Kidney capillary endothelial cell (primary cell): Measurements from ENCODE around the gene CIROP.
"Not testable (repeated sequence)": the region's sequence is repeated elsewhere in the genome, so short reads cannot be mapped to it uniquely, and the experiment has no call there.

Experiments used
- DNase-seq: peaks from one replicate; pipeline ENCODE4 v3.0.0-alpha.2; 2018; ENCODE audit warnings: low spot score

CIROP gene

DNA sequence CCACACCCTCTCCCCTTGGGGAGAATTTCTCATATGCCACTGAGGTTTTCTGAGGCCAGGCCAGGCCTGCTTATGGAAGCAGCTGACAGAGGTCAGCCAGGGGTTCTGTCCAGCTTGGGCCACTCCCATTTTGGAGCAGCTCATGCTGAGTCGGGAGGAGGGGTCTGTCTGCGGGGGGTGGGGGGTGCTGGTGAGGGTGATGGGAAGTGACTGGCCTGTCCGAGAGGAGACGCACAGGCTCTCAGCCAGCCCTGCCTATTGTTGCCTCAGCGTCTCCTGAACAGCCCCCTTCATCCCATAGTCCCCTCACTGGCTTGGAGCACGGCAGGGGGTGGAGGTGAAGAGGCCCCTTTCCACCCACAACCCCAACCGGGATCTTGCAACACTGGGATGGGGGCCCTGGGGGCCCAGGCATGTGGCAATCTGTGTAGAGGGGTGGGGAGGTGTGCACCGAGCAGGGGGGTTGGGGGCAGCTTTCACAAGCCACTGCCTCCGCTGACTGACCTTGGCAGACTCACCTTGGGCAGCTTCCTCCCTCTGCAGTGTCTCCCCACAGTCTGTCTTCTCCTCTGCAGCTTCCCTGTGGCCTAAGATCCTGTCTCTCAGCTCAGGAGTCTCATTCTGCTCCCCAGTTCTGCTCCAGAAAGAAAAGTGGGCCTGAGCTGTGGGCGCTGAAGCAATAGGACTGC is 8.8 kb upstream of the CIROP start:
- no peak for DNase-seq

DNA sequence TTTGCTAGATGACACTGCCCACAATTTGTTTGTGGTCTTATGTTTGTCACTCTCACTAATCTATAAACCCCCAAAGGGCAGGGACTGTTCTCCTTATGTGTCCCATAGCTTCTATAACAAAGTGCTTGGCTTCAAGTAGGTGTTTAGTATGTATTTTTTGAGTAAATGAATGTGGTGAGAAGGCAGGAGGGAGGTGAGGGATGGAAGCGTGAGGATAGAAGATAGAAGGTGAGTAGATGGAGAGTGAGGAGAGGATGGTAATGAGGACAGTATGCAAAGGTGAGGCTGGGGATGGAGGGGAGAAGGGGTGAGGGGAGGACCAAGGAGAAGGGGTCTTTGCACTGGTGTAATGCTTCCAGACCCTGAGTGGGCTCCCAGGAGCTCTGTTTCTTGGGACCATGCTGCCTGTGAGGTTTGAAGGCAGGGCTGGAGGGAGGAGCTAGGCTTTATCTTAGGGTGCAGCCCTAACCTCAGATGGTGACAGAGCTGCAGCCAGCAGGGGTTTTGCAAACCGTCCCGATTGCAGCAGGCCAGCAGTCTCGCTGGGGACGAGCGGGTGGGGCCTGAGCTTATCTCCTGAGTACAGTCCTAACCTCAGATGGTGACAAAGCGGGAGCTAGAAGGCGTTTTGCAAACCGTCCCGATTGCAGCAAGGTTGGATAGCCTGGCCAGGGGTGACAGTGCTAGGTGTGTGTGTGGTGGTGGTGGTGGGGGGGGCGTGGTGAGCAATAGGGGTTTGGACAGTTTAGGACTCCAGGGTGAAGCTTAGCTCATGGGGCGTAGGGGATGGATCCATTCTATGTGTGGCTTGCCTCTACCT is 7.8 kb upstream of the CIROP start:
- DNase-seq = no peak

DNA sequence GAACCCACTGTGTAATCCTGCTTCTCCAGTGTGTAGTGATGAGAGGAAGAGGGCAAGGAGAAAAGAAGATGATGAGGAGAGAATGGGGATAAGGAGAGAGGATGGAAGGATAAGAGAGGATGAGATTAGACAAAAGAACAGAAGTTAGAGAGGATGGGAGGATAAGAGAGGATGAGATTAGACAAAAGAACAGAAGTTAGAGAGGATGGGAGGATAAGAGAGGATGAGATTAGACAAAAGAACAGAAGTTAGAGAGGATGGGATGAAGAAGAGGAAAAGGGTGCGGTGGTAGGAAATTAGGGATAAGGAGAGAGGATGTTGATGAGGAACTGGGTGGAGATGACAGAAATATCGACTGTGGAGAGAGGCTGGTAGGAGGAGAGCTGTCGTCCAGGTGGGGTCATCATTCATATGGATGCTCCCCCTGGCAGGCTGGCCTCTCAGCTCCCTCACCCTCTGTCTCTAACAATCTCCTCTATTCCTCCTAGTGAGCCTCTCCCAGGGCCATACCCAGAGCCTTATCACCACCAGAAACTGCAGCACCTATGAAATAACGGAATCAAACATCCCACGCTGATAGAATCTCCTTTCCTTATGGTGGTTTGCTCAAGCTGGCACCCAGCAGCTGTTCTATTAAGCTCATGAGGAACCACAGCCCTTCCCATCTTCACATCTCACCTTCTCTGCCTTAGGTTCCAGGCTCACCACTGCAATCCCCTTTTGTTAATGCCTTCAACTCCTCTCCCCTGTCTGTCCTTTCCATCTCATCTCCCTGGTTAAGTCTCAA is 6.0 kb upstream of the CIROP start:
- DNase-seq = no peak

GRCh38 chr14:23109769-23110168 is 5.0 kb upstream of the CIROP start:
- DNase-seq = no peak

GRCh38 chr14:23108169-23108568 is 3.4 kb upstream of the CIROP start:
- not testable (repeated sequence) for DNase-seq

DNA sequence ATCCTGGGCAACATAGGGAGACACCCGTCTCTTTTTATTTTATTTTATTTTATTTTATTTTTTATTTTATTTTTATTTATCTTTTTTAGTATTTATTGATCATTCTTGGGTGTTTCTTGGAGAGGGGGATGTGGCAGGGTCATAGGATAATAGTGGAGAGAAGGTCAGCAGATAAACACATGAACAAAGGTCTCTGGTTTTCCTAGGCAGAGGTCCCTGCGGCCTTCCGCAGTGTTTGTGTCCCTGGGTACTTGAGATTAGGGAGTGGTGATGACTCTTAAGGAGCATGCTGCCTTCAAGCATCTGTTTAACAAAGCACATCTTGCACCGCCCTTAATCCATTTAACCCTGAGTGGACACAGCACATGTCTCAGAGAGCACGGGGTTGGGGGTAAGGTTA is 2.8 kb upstream of the CIROP start:
- not testable (repeated sequence) for DNase-seq

- no peak for DNase-seq
These were observed 1.9 kb upstream of the CIROP start for GRCh38 chr14:23106747-23107045.

GRCh38 chr14:23105348-23105824 is 597 bp upstream of the CIROP start:
- no peak for DNase-seq

GRCh38 chr14:23104070-23104590 is 659 bp downstream of the CIROP start:
- no peak for DNase-seq

DNA sequence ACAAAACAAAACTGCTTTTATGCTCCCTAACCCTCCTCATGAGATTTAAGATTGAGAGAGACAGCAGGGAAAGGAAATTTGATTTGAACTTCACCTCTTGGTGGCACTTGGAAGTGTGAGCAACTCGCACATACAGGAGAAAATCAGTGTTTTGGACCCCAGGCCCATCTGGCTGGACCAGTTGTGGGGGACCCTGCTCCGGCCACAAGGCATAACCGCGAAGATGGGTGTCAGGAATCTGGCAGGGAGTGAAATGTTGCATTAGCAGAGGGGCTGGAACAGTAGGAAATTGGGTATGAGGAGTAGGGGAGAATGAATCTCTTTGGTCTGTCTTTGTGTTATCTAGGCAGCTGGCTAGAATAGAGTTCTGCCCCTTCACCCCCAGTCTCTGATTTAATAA is 1.2 kb downstream of the CIROP start:
- DNase-seq = no peak

- DNase-seq = no peak
These were observed 2.0 kb downstream of the CIROP start for GRCh38 chr14:23102801-23103200.

DNA sequence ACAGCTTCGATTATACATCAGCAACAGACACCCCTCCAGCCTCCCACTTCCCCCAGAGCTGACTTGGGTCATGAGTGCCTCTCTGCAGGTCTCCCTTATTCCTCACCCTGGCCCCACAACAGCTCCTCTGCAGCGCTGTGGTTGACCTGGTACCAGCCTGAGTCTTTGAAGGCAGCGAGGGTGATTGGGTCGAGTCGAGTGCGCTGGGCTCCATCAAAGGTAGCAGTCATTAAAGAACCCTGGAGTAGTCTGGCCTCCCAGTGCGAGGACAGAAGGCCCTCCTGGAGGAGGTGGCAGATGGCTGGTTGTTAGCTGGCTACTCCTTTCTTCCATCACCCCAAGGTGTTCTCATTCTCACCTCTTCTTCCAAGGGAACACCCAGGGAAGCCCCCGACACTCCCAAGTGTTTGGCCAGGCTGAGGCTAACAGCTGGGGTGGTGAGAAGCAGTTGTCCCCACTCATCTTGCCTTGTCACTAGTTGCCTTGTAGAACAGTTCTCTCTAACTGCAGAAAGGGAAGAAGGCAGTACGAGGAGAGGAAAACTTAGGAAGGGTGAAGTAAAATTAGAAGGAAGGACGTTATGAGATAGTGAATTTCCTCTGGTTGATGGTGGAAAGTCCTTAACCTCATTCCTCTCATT is 2.7 kb downstream of the CIROP start:
- DNase-seq = no peak

DNA sequence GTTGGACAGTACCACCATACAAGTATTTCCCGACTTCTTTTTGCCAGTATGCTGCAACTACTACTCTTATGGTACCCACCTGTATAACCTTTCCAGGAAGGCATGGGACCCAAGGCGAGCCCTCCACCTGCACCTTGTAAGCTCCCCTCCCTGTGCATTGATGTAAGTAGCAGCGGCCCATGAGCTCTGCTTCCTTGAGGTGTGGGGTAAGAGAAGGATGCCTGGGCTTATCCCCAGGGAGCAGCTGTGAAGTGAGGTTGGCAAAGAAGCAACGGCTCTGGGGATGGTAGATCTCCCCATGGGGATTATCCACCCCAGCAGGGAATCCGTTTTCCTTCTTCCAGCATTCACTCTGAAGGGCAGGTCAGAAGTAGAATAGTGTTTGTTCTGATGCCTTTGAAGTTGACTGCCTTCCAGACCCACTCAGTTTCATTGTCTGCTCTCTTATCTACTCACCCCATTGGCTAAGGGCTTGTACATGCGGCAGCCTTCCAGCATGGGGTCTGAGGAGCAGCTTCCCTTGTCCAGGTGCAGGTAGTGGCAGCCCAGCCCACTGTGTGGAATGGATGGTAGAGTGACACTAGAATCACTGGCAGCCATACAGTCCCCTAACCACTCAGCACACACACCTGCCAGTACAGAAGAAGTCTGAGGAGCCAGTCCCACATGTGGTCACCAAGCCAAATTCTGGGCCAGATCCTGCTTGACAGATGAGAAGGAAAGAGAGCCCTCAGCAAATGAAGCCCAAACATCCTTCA is 3.4 kb downstream of the CIROP start:
- DNase-seq = no peak

- no peak for DNase-seq
These were observed 5.5 kb downstream of the CIROP start for GRCh38 chr14:23099212-23099861.

- DNase-seq = no peak
These were observed 7.0 kb downstream of the CIROP start for GRCh38 chr14:23097786-23098185.

DNA sequence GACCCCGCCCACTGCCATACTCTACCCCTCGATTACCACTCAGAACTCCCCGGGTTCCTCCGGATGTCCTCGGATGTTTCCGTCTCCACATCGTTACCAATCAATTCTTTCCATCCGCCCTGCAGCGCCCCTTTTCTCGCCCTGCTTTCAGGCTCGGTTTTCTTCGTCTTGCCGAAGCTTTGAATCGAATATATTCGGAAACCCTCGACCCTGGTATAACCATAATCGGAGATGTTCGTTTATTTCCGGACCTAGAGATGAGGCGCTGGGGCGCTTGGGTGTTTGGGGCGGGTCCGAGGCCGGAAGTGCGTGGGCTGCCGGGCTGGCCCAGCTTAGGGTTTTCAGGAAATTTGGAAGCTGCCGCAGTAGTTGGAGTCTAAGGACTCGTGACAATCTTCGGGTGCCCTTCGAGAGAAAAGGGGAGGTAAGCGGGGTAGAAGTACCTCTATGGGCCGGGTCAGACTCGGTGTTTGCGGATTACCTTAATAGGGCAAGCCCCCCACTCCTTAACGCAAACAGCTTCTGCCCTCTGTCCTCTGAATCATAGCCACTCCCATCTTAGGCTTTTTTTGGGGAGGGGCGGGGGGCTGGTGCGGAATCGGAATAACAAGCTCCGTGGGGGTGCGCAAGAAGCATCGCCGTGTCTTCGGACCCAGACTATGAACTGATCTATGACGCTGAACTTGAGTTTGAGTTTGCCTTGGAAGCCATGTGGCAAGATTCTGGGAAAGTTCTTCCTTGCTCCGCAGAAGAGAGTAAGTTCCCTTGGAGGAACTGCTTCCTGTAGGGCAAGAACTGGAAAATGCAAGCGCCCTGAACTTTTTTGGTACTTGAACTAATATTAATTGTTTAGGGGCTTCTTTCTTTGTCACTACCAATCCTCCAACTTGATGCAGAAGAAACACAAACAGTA is 9.3 kb downstream of the CIROP start, which contains the start of gene C14orf119:
Gene C14orf119 (plus strand): TSS at position 310 of the 913 bp plus-strand sequence. CDS start 2,154 bp downstream, outside the sequence.
- DNase-seq = peak; percentile 100

DNA sequence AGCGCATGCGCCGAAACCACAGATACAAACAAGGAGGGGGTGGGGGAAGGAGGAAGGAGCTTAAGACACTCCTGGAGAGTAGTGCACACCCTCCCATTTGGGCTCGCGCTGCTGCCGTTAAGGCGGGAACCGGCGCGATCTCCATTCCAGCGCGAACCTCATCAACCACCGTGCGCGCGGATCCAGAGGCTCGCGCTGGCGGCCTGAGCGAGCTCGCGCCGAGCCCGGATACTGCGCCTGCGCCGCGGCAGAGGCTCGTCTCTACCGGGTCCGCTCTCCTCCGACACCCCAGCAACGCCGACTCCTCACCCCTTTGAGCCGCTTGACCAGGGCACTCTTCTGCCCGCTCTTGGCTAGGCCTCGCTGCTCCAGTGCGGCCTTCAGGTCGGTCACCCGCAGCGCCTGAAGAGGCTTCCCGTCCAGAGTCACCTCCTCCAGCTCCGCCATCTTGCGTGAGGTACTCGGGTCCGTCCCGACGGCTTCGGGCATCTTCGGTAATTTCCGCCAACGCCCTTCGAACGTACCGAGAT is 10.1 kb downstream of the CIROP start, which contains the start of gene ACIN1:
Gene ACIN1 (minus strand): TSS at position 471 of the 530 bp plus-strand sequence. CDS start 24 bp downstream, at position 447.
- DNase-seq = peak; percentile 88

- no peak for DNase-seq
These were observed 10.7 kb downstream of the CIROP start for GRCh38 chr14:23093991-23094665.

GRCh38 chr14:23093526-23093925 is 11.3 kb downstream of the CIROP start:
- no peak for DNase-seq
